Astrocyte of the cerebellum (primary cell): ENCODE measurements around the gene UBE3D.

Experiments used
- DNase-seq: peaks from one replicate; pipeline ENCODE4 v3.0.0-alpha.2; 2011; ENCODE audit warnings: low read depth
- H3K4me3 ChIP-seq: 2 replicates; pipeline ENCODE4 v1.5.1; 2011; ENCODE audit warnings: mild to moderate bottlenecking, low read depth, low read length, moderate library complexity
- CTCF ChIP-seq: IDR thresholded peaks from 2 replicates; pipeline ENCODE4 v1.5.1; 2012; ENCODE audit warnings: low read length, low read depth, moderate library complexity, mild to moderate bottlenecking; ENCODE audit errors: missing control alignments
- in situ Hi-C: cut with HindIII; loops from 2 replicates; pipeline ENCODE4 v1.10.0; 2017; ENCODE audit warnings: low sequenced_read_pairs

Gene UBE3D

GRCh38 chr6:83097204-83097603, 31.6 kb upstream of the UBE3D start:
- in situ Hi-C loops = no loop called here
- no peak for TF ChIP-seq CTCF
- H3K4me3 ChIP-seq = no peak overlapping the region
- no peak for DNase-seq

- DNase-seq = no peak
- in situ Hi-C loops = no loop called here
- no peak for TF ChIP-seq CTCF
- H3K4me3 ChIP-seq = no peak overlapping the region
Measured at GRCh38 chr6:83096791-83097190, 31.1 kb upstream of the UBE3D start.

- in situ Hi-C loops = no loop called here
- no peak for TF ChIP-seq CTCF
- DNase-seq = no peak
- H3K4me3 ChIP-seq = no peak overlapping the region
Measured at GRCh38 chr6:83092756-83093399, 27.2 kb upstream of the UBE3D start.

- in situ Hi-C loops = no loop called here
- no peak for TF ChIP-seq CTCF
- H3K4me3 ChIP-seq = no peak overlapping the region
- DNase-seq = no peak
Measured at GRCh38 chr6:83086751-83087150, 21.1 kb upstream of the UBE3D start.

GRCh38 chr6:83083476-83083875, 17.8 kb upstream of the UBE3D start:
- in situ Hi-C loops = no loop called here
- DNase-seq = no peak
- no peak for TF ChIP-seq CTCF
- no peak overlapping the region for H3K4me3 ChIP-seq

GRCh38 chr6:83073615-83074014, 8.0 kb upstream of the UBE3D start:
- DNase-seq = no peak
- no peak for TF ChIP-seq CTCF
- in situ Hi-C loops = no loop called here
- H3K4me3 ChIP-seq = no peak overlapping the region
